NCI-H524 (cell line): ENCODE measurements around the gene METTL6.
A peak's percentile ranks its signal among the peaks of the same experiment; 100 is the strongest.
"Not testable (repeated sequence)": the region's sequence is repeated elsewhere in the genome, so short reads cannot be mapped to it uniquely, and the experiment has no call there.

Experiments used
- DNase-seq, 2 experiments: peaks; one replicate each; lab custom pipeline; 2025; lab: John Stamatoyannopoulos, UW

The METTL6 gene, protein sequence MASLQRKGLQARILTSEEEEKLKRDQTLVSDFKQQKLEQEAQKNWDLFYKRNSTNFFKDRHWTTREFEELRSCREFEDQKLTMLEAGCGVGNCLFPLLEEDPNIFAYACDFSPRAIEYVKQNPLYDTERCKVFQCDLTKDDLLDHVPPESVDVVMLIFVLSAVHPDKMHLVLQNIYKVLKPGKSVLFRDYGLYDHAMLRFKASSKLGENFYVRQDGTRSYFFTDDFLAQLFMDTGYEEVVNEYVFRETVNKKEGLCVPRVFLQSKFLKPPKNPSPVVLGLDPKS

DNA sequence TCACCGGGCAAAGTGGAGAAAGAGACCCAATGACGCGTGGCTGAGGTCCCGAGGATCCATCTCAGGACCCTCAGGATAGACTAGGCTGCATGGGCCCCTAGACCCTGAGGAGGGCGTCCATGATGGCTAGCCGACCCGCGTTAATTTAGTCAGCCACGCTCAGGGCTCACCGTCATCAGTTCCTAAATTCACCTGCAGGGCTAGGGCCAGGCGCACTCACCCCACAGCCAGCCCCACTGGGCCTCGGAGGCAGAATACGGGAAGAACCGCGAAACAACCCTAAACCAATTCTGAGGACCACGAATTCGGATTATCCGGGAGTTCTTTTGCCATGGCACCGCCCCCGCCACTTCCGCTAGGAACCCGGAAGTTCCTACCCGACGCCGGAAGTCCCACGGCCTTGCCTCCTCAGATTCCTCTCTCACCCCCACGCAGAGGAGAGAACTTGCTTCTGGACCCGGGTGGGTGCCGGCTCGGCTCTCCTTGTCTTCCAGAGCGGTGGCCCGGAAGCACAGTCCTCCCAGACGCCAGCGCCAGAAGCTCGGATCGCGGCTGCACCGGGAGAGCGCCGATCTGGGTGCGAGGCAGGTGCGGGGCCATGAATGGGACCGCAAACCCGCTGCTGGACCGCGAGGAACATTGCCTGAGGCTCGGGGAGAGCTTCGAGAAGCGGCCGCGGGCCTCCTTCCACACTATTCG, at the start of gene METTL6, which contains the start of gene EAF1:
TSS of gene METTL6 (minus strand) at position 363 of the 699 bp plus-strand sequence. CDS start 1,033 bp downstream, outside the sequence.
TSS of gene EAF1 (plus strand) at position 417 of the 699 bp plus-strand sequence. CDS start at position 599, 182 bp downstream.
- DNase-seq, result peak; percentile 50 to 76

DNA sequence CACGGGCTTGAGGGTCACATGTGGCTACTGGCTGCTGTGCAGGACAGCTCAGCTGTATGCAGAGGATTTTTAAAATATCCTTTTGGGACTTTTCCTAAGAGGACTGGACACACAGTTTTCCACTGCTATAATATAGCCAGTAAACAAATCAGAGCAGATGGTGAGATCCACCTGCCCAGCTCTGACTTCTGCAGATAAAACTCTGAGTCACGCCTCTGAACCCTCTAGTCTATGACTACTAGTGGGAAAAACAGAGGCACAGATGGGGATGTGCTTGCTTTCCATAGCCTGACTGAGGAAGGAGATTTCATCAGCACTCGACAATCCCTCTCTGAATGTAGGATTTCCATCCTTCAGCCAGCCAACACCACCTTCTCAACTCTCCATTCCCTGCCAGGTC, 49.0 kb upstream of the METTL6 start:
- peak; percentile 69 to 91 for DNase-seq

DNA sequence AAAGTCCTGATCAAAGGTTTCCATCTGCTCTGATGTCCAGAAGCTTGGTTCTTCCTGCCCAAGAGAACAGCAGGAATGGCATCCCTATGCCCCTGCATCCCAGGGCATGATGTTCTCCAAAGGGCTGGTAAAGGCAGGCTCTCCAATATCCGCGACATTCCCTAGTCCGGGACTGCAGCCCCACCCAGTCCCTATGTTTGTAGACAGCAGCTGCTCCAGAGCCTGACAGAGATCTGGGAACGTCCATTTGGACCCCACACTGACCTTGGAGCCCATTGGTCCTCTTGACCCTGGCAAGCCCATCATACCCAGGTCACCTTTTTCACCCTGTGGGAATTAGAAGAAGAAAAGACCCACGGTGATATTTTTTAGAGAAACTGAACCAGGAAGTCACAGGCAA, 47.8 kb upstream of the METTL6 start:
- no peak for DNase-seq

DNA sequence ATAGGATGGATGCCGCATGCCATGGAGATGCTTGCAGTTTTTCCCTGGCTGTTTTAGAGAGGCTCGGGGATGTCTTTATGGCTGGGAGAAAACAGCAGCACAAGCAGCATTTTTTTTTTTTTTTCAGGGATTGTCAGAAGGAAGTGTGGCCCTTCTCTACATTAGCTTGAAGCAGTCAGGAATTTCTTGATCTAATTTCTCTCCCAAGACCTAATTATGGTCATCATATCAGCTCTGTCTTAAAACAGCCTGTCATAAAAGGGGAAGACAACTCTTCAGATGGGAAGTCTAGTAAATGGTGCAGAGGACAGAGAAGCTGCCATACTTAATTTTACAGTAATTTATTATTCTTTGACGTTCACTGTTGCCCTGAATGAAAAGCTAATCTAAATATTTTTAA, 44.5 kb upstream of the METTL6 start:
- no peak for DNase-seq

DNA sequence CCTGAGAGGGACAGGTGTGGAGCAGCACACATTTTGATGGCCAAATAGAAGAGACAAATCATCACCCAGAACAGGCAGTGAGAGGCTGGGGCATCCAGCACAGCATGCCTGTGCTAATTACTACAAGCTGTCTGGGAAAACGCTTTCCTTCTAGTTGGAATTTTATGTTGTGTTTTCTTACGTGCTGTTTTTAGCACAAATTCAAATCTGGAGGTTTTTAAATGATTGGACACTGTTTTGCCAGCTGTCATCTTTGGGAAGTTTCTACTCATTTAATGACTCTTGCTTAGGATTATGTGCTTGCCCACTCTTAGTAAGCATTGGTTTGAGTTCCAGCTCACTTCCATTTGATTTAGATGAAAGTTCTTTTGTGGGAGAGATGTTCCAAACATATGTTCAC, 43.5 kb upstream of the METTL6 start:
- no peak for DNase-seq

DNA sequence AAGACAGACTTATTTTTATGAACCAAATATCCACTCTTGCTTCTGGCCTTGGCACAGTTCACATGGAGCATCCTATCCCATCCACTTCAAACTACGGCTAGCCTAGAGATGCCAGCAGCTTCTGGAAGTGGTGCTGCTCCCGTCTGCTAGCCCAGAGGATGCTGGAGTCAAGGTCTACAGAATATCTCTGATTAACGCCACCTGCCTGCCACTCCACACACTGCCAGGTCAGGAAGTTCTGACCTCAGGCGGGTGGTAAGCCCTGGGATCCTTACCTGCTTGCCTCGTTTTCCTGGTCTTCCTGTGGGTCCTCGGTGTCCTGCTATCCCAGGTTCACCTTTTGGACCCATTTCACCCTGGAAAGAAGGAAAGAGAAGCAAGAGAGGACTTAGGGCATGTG, 42.9 kb upstream of the METTL6 start:
- DNase-seq, result no peak

DNA sequence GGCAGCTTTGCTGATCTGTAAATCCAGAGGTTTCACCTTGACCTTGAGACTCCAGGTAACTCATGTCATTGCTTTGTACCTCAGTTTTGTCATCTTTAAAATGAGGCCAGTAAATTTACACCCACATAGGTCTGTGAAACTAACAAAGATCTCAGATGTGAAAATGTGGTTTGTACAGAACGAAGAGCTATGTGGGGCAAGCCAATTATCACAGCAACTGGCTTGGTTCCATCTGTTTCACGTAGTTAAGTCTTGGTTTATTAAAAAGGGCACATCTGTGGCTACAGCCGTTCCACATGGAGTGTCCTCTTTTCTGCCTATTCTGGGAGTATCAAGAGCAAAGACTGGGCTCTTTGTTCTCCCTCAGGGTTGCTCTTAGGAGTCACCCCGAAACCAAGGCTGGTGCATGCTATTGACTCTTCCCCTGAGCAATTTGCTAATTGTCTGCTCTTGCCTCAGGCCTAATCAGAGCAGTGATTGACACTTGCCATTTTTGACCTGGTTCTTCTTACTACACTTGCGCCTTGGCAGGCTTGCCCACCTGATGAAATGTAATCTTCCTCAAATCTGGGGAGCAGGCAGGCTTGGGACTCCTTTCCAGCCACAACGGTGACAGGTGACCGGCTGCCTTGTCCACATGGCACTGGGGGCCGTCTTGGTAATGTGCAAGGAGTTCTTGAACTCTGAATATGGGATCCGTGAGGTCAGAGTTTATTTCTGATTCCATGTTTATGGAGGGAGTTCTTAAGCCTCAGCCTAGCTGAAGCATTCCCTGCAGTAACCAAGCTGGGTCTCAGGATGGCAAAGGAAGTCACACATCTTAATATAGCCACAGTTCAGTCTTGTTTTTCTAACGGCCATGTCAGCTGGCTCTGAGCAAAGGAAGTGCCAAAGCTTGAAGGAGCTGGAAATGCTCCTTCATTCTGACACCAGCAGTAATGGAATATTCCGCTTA, 40.2 kb upstream of the METTL6 start:
- DNase-seq, result peak; percentile 26 to 82

DNA sequence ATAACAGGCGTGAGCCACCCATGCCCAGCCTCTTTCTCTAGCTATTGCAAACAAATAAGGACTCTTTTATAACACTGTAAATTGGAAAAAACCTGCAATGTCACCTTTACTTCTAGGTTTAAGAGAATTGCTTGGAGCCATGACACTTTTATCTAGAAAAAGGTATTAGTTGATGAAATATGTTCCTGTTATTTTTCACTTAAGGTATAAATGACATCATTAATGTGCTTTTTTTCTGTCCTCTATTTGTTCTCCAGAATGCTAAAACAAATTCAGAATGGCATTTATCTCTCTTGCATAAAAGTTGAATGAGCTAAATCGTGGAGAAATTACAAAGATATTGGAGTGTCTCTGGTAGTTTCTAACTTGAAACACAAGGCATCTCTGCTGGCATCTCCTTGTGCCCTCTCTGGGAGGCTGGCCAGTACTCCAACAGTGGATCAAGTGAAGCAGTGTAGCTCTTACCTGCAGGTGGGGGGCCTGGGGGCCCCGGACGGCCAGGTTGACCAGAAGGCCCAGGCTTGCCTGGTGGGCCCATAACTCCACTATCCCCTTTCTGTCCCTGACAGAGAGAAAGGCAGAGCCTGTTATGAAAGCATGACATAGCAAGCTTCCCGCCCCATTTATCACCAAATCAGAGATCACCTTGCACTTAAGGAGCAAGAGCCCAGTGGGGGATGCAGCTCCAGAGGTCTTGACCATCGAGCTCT, 38.7 kb upstream of the METTL6 start:
- DNase-seq, result no peak

DNA sequence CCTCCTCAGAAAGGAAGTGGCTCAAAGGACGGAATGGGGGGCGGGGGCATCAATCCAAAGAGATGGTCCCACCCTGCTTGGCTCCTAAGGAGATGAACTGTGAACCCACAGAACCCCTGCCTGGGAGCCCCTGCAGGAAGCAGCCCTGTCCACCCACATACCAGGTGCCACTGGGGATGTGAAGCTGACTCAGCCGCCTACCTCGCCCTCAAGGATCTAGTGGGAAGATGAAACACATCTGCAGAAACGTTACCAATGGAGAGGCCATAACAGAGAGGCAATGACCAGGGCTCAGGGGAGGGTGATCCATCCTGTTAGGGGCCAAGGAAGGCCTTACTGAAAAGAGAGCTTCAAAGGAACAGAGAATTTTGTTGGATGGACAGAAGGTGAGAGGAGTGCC, 35.1 kb upstream of the METTL6 start:
- DNase-seq, result no peak

DNA sequence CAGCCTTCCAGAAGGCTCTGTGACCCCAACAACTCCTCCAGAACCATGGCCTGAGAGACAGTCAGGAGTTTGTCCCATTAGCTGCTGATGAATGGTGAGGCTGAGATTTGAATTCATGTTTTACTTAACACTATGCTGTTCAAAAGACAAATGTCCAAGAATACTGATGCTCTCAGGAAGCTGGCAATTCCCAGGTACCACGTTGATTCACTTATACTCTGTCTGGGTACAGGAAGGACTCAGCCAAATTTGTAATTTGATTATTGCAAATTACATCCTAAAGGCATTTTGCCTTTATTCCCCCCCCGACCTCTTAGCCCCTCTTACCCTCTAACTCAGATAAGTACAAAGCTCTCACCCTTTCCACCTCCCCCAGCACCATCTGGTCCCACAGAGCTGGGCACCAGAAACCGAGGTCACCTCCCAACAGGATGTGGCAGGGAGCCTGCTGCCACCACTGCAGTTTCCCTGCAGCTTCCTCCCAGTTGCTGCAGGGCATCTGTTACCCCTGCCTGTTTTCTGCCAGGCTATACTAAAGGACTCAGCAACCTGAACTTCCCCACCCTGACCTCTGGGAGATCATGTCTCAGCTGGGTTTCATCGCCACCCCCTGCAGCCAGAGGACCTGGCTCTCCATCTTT, 33.7 kb upstream of the METTL6 start:
- peak; percentile 86 to 91 for DNase-seq

DNA sequence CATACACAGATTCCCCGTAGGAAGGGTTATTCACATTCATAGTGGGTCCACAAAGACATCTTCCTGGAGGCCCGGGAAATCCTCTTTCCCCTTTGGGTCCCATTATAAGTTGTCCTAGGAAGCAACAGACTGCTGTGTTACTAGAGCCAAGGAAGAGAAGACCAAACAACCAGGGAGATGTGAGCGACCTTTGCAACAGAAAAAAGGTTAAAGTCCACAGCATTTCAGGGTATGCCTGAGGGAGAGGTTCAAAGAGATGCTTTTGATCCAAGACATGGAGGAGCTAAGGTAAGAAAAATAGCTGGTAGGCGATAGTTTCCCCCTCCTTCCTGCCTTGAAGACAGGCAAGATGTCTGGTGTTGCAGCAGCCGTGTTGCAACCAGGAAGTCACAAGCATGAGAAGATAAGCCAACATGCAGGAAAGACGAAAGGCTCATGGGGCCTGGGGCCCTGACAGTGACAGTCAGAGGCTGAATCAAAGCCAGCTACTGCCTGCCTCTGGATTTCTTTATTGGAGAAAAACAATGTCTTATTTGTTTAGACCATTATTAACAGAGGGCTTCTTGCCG, 31.0 kb upstream of the METTL6 start:
- DNase-seq, result no peak

DNA sequence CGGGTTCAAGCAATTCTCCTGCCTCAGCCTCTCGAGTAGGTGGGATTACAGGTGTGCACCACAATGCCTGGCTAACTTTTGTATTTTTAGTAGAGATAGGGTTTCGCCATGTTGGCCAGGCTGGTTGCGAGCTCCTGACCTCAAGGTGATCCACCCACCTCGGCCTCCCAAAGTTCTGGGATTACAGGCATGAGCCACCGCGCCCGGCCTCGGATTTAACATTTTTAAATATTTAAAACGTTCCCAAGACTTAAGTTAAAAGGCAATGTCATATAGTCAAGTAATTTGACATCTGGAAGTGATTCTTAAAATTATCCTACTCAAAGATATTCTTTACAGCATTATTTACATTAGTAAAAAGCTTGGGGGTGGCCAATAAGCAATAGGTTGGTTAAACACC, 29.6 kb upstream of the METTL6 start:
- not testable (repeated sequence) for DNase-seq

DNA sequence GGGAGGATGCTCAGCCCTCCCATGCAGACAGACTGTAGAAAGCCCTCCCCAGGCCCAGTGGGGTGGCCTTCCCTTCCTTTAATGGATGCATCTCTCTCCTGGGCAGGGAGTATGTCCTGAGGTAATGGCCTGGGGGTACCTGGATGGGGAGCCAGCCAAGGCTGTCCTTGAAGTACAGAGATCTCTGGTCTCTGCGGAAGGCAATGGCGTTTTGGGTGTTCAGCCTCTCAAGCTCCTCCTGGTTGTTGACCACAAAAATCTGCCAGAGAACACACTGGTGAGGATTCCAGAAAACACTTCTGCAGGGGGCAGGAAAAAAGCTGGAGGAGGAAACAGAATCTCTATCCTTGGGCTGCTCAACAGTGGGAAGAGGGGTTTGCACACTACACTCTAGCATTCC, 29.0 kb upstream of the METTL6 start:
- DNase-seq, result no peak

DNA sequence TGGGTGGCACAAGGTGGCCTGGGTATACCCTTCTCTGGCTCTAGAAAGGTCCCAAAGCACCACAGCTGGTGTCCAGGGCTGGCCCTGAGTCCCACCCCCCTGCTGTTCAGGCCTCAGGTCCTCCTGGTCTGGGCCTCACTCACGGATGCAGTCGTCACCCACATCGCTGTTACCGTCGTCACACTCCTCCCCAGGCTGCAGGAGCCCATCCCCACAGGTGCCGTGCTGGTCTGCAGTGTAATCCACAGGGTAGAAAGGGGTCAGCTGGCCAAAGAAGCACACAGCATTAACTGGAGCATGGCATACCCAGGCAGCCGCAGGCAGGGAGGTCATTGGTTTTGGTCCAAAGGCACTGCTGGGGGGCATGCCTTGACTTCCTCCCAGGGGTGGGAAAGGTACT, 28.4 kb upstream of the METTL6 start:
- no peak for DNase-seq

DNA sequence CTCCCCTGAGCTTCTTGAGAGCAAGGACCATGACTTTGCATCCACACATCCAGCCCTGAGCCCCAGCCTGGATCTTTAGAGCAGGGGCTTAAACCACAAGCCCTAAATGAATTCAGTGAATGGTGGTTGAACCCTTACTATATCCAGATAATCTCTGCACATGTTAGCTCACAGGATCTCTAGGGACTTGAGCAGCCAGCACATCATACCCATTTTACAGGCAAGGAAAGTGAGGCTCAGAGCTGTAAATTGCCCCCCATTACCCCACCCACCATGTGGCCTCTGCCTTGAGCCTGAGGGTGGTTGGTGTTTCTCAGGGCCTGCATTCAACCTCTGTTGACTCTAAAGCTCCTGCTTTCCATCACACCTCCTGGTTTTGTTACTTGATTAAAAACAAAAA, 27.6 kb upstream of the METTL6 start:
- no peak for DNase-seq

DNA sequence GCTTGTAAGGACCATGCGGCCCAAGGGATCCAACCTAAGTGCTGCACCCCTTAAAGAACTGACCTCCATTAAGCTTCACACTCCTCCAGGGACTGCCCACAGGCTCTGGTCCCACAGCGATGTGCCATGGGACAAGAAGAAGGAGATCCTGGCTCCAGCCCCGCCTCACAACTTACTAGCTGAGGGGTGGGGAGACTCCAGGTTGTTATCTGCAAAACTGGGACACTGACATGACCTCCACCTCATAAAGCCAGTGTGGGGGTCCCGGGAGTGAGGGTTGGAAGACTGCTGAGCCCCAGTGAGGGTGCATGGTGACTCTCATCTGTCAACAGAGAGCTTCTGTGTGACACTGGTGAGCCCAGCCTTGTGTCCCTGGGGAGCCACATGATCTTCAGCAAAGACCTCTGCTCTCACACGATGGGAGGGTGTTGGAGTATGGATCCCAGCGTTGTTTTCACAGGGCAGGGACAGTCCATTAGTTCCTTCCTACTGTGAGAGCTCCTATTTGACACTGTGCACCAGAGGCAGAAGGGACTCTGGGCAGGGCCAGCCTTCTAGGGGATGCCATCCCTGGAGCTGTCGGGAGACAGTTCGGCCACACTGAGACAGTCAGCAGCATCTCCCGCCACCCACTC, 26.8 kb upstream of the METTL6 start:
- DNase-seq, result no peak

DNA sequence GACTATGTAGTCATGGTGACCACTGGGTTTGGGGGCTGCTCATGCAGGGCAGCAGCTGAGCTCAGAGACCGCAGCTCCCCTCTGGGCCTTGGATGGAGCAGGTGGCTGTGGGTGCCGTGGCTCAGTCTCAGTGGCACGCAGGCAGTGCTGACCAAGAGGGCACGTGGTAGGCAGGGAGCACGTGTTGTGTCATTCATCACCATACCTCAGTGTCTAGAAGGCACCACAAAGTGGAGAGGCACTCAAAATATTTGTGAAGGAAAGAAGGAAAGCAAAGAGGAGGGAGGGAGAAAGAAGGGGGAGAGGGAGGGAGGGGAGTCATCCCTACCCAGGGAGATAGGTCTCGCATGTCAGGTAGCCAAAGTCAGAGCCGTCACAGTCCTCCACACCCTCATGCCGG, 26.2 kb upstream of the METTL6 start:
- no peak for DNase-seq

DNA sequence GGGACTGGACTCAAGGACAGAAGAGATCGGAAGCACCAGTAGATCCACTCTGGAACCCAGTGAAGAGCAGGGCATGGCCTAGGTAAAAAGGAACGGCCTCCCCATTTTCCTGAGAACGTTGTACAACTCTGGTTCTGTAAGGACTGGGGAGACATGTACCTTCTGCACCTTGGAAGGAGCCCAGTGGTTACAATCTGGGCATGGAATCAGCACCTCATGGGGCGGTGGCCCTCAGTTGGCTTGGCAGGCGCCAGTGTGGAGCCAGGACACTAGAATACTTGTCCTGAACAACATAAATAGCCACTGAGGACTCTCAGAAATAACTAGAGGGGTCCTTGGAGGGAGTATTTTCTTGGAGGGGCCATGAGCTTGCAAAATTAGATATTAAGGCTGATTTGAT, 25.6 kb upstream of the METTL6 start:
- no peak for DNase-seq

DNA sequence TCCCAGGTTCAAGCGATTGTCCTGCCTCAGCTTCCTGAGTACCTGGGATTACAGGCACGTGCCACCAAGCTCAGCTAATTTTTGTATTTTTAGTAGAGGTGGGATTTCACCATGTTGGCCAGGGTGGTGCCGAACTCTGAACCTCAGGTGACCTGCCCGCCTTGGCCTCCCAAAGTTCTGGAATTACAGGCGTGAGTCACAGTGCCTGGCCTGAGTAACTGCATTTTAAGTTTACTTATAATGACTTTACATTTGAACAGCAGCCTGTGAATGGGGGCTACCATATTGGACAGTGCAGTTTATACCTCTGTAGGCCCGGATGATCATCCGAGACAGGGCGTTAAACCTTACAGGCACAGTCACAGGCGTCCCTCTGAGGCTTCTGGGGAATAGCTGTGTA, 24.8 kb upstream of the METTL6 start:
- no peak for DNase-seq
